WTC11 (cell line): Measurements from ENCODE around the gene EPHA4. TPM values are rescaled to one million over a fixed set of nuclear protein-coding genes. Genes with fewer than 3 reads are reported as not detected.

Experiments used
- ATAC-seq: fragments of 200-7000 bp; cut with Tn5 transposase; 2 replicates; pipeline ENCODE4 v1.10.0; 2021; ENCODE audit warnings: mild to moderate bottlenecking, moderate library complexity
- CTCF ChIA-PET: fragments of 300-600 bp; sonication (Branson Sonifier 250); formaldehyde crosslinking; loops from one replicate; lab custom pipeline; 2021; ENCODE audit warnings: antibody characterized with exemption; lab: Charles Lee
- POLR2A ChIA-PET: fragments of 350-600 bp; sonication (Branson Sonifier 250); formaldehyde crosslinking; loops from one replicate; lab custom pipeline; 2021; ENCODE audit warnings: antibody characterized with exemption; lab: Charles Lee
- DNase-seq: peaks from one replicate; pipeline ENCODE4 v3.0.0; 2021; ENCODE audit warnings: low spot score
- H3K27ac Mint-ChIP-seq: 2 replicates; pipeline ENCODE4 v1.8.0; 2021; ENCODE audit warnings: mixed read lengths
- H3K27me3 Mint-ChIP-seq: 2 replicates; pipeline ENCODE4 v1.8.0; 2021; ENCODE audit warnings: low read depth, mild to moderate bottlenecking, moderate library complexity, mixed read lengths
- H3K36me3 Mint-ChIP-seq: 2 replicates; pipeline ENCODE4 v1.8.0; 2021; ENCODE audit warnings: mixed read lengths
- H3K4me1 Mint-ChIP-seq: 2 replicates; pipeline ENCODE4 v1.8.0; 2022; ENCODE audit warnings: mixed read lengths
- H3K4me3 Mint-ChIP-seq: 2 replicates; pipeline ENCODE4 v1.8.0; 2021; ENCODE audit warnings: mild to moderate bottlenecking, moderate library complexity, mixed read lengths
- H3K9me3 Mint-ChIP-seq: 2 replicates; pipeline ENCODE4 v1.8.0; 2021; ENCODE audit warnings: mixed read lengths
- ATF1 ChIP-seq: sonication (generic); formaldehyde crosslinking; IDR thresholded peaks from 2 replicates; pipeline ENCODE4 v1.8.1; 2023; ENCODE audit warnings: mild to moderate bottlenecking, moderate library complexity, missing genetic modification reagents
- CREM ChIP-seq: sonication (generic); formaldehyde crosslinking; IDR thresholded peaks from 2 replicates; pipeline ENCODE4 v1.8.1; 2022; ENCODE audit warnings: mild to moderate bottlenecking, missing genetic modification reagents, moderate library complexity
- ELF4 ChIP-seq: sonication (generic); formaldehyde crosslinking; IDR thresholded peaks from 2 replicates; pipeline ENCODE4 v1.8.1; 2022; ENCODE audit warnings: low read depth, mild to moderate bottlenecking, moderate library complexity, missing genetic modification reagents
- ESRRA ChIP-seq: sonication (generic); formaldehyde crosslinking; IDR thresholded peaks from 2 replicates; pipeline ENCODE4 v1.8.1; 2022; ENCODE audit warnings: mild to moderate bottlenecking, missing genetic modification reagents, borderline replicate concordance
- ETV6 ChIP-seq: sonication (generic); formaldehyde crosslinking; IDR thresholded peaks from 2 replicates; pipeline ENCODE4 v1.8.1; 2022; ENCODE audit warnings: mild to moderate bottlenecking, missing genetic modification reagents
- IRF2 ChIP-seq: sonication (generic); formaldehyde crosslinking; IDR thresholded peaks from 2 replicates; pipeline ENCODE4 v1.8.0; 2022; ENCODE audit warnings: low read depth, missing genetic modification reagents, borderline replicate concordance
- KAT7 ChIP-seq: sonication (generic); formaldehyde crosslinking; IDR thresholded peaks from 2 replicates; pipeline ENCODE4 v1.8.1; 2023; ENCODE audit warnings: missing genetic modification reagents, mild to moderate bottlenecking, borderline replicate concordance
- NFE2L1 ChIP-seq: sonication (generic); formaldehyde crosslinking; IDR thresholded peaks from 2 replicates; pipeline ENCODE4 v1.8.1; 2023; ENCODE audit warnings: missing genetic modification reagents
- NR1H2 ChIP-seq: sonication (generic); formaldehyde crosslinking; IDR thresholded peaks from 2 replicates; pipeline ENCODE4 v1.9.0; 2021; ENCODE audit warnings: mild to moderate bottlenecking, moderate library complexity, missing genetic modification reagents
- RORB ChIP-seq: fragments of 250-450 bp; sonication (Bioruptor Pico); IDR thresholded peaks from 2 replicates; pipeline ENCODE4 v1.9.0; 2021; ENCODE audit warnings: mild to moderate bottlenecking
- SOX15 ChIP-seq: fragments of 250-450 bp; sonication (Bioruptor Pico); IDR thresholded peaks from 2 replicates; pipeline ENCODE4 v1.9.0; 2021; ENCODE audit warnings: mild to moderate bottlenecking
- SP1 ChIP-seq: sonication (generic); formaldehyde crosslinking; conservative IDR thresholded peaks from 2 replicates; pipeline ENCODE4 v1.8.1; 2022; ENCODE audit warnings: missing genetic modification reagents
- ZNF121 ChIP-seq: sonication (generic); formaldehyde crosslinking; IDR thresholded peaks from 2 replicates; pipeline ENCODE4 v1.8.0; 2023; ENCODE audit warnings: missing genetic modification reagents
- ZNF219 ChIP-seq: sonication (generic); formaldehyde crosslinking; IDR thresholded peaks from 2 replicates; pipeline ENCODE4 v1.8.0; 2023; ENCODE audit warnings: missing genetic modification reagents, mild to moderate bottlenecking, borderline replicate concordance
- ZNF232 ChIP-seq: sonication (generic); formaldehyde crosslinking; IDR thresholded peaks from 2 replicates; pipeline ENCODE4 v1.8.0; 2022; ENCODE audit warnings: mild to moderate bottlenecking, missing genetic modification reagents
- ZNF396 ChIP-seq: fragments of 250-450 bp; sonication (Bioruptor Pico); IDR thresholded peaks from 2 replicates; pipeline ENCODE4 v1.8.0; 2021; ENCODE audit warnings: mild to moderate bottlenecking, moderate library complexity, borderline replicate concordance
- total RNA-seq: library from RNA; stranded (reverse); gene quantifications from 3 replicates; pipeline ENCODE4 v1.2.3, GENCODE V29; 2021
- TF ChIP-seq, protein P1 (sequence below): sonication (generic); formaldehyde crosslinking; IDR thresholded peaks from 2 replicates; pipeline ENCODE4 v1.8.1; 2022; ENCODE audit warnings: mild to moderate bottlenecking, moderate library complexity, missing genetic modification reagents
- TF ChIP-seq, protein P2 (sequence below): sonication (generic); formaldehyde crosslinking; conservative IDR thresholded peaks from 2 replicates; pipeline ENCODE4 v1.8.1; 2023; ENCODE audit warnings: mild to moderate bottlenecking, low read depth, missing genetic modification reagents, moderate library complexity
- TF ChIP-seq, protein P3 (sequence below): fragments of 250-450 bp; sonication (Bioruptor Pico); IDR thresholded peaks from 2 replicates; pipeline ENCODE4 v1.8.0; 2021; ENCODE audit warnings: mild to moderate bottlenecking
- TF ChIP-seq, protein P4 (sequence below): sonication (generic); formaldehyde crosslinking; IDR thresholded peaks from 2 replicates; pipeline ENCODE4 v1.8.1; 2023; ENCODE audit warnings: mild to moderate bottlenecking, moderate library complexity, missing genetic modification reagents
- TF ChIP-seq, protein P5 (sequence below): sonication (generic); formaldehyde crosslinking; IDR thresholded peaks from 2 replicates; pipeline ENCODE4 v1.8.1; 2023; ENCODE audit warnings: mild to moderate bottlenecking, missing genetic modification reagents, moderate library complexity

Gene EPHA4
- total RNA-seq, 1 experiment from 2014 or later = 11.0 TPM

DNA sequence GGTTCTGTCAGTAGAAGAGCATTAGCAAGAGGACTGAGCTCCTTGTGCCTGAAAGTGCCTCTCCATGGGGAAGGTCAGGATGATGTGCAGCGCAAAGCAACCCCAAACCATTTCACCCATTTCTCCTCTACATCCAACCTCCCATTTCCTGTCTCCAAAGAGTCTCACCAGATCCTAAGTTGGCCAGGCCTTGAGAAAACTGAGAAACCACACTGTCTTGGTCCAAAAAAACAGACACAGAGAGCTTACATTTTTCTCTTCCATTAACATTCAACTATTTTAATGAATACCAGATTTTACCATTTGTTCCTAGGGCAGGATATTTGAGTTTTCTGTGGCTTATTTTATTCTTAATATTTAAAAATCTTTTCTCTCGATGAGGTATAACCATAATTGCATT is 195.0 kb downstream of the EPHA4 start:
- CTCF ChIA-PET = no interaction called here
- ATAC-seq = no peak
- H3K9me3 Mint-ChIP-seq = no peaks in the 10 kb centered on the region; the same call in 1 of the 2 replicates
- no peak overlapping the region for H3K27ac Mint-ChIP-seq
- TF ChIP-seq SOX15 (CRISPR knock-in tag) (no peak), ETV6 (no peak), KAT7 (CRISPR knock-in tag) (no peak), ATF1 (CRISPR knock-in tag) (no peak), ZNF232 (CRISPR knock-in tag) (no peak), CREM (no peak), ELF4 (CRISPR knock-in tag) (no peak), SP1 (no peak), ZNF121 (no peak), ZNF219 (CRISPR knock-in tag) (no peak)
- TF ChIP-seq, all 79 proteins: peak for 0
- Mint-ChIP-seq H3K27me3 (no peaks in the 10 kb centered on the region), H3K4me1 (peaks cover 23% of the 10 kb centered on the region), H3K4me3 (no peak overlapping the region), H3K36me3 (no peaks in the 10 kb centered on the region)
- DNase-seq = no peak
- POLR2A ChIA-PET = no interaction called here

DNA sequence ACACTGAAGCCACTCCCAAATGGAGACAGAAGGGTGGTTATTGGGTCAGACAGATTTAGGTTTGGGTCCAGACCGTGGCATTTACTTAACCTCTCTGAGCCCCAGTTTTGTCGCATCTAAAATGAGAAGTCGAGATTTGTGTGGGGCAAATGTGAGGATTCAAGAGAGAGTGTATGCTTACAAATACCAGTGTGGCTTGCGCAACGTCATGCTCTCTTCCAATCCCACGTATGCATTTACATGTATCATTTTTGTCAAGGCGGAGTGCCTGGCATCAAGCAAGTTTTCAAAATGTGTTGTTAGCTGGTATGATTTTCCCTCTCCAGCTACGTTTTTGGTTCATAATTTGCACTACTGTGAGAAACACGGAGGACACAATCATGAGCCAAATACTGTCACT is 197.9 kb downstream of the EPHA4 start:
- H3K27me3 Mint-ChIP-seq = no peaks in the 10 kb centered on the region
- no peaks in the 10 kb centered on the region; the same call in 1 of the 2 replicates for H3K9me3 Mint-ChIP-seq
- no peaks in the 10 kb centered on the region for H3K36me3 Mint-ChIP-seq
- ChIA-PET POLR2A (no interaction called here), CTCF (no interaction called here)
- H3K4me1 Mint-ChIP-seq = peaks cover 29% of the 10 kb centered on the region
- TF ChIP-seq NFE2L1 (CRISPR knock-in tag) (no peak), RORB (CRISPR knock-in tag) (no peak), NR1H2 (CRISPR knock-in tag) (no peak), SOX15 (CRISPR knock-in tag) (no peak), ATF1 (CRISPR knock-in tag) (no peak), IRF2 (CRISPR knock-in tag) (no peak), ZNF396 (CRISPR knock-in tag) (no peak)
- TF ChIP-seq, protein P1, sequence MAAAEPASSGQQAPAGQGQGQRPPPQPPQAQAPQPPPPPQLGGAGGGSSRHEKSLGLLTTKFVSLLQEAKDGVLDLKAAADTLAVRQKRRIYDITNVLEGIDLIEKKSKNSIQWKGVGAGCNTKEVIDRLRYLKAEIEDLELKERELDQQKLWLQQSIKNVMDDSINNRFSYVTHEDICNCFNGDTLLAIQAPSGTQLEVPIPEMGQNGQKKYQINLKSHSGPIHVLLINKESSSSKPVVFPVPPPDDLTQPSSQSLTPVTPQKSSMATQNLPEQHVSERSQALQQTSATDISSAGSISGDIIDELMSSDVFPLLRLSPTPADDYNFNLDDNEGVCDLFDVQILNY (CRISPR knock-in tag) = no peak
- TF ChIP-seq, protein P2, sequence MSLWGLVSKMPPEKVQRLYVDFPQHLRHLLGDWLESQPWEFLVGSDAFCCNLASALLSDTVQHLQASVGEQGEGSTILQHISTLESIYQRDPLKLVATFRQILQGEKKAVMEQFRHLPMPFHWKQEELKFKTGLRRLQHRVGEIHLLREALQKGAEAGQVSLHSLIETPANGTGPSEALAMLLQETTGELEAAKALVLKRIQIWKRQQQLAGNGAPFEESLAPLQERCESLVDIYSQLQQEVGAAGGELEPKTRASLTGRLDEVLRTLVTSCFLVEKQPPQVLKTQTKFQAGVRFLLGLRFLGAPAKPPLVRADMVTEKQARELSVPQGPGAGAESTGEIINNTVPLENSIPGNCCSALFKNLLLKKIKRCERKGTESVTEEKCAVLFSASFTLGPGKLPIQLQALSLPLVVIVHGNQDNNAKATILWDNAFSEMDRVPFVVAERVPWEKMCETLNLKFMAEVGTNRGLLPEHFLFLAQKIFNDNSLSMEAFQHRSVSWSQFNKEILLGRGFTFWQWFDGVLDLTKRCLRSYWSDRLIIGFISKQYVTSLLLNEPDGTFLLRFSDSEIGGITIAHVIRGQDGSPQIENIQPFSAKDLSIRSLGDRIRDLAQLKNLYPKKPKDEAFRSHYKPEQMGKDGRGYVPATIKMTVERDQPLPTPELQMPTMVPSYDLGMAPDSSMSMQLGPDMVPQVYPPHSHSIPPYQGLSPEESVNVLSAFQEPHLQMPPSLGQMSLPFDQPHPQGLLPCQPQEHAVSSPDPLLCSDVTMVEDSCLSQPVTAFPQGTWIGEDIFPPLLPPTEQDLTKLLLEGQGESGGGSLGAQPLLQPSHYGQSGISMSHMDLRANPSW (CRISPR knock-in tag) = no peak
- no peak overlapping the region for H3K27ac Mint-ChIP-seq
- no peak overlapping the region for H3K4me3 Mint-ChIP-seq
- no peak for DNase-seq
- ATAC-seq = no peak

DNA sequence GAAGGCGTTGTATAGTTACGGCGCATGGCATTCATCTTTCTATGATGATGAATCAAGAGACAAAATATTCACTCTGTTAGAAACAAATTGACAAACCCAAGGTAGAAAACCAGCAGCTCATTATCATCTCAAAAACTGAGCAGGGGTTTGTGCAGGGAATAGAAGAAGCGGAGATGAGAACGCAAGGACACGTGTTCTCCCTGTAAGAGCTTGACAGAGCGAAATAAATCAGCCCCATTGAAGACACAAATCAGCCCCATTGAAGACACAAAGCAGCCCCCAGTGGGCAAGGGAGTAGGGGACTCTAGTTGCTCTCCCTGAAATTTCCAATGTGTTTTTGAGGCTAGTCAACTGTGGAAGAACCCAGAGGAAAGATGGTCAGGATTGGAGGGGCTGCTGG is 199.2 kb downstream of the EPHA4 start:
- DNase-seq (no peak), ATAC-seq (peak; percentile 8; the same call in 1 of the 2 replicates)
- ChIA-PET CTCF (interaction anchor here (0.7 to 2.7 kb wide), 14 partner anchors 12 to 913 kb away, joined by 3 to 17 read pairs (median 5); no protein-coding TSS in a partner anchor), POLR2A (no interaction called here)
- Mint-ChIP-seq H3K4me1 (peaks cover 29% of the 10 kb centered on the region), H3K4me3 (peak overlapping the region; percentile 56), H3K27me3 (no peaks in the 10 kb centered on the region), H3K36me3 (no peaks in the 10 kb centered on the region), H3K27ac (peak overlapping the region; percentile 90), H3K9me3 (no peaks in the 10 kb centered on the region; the same call in 1 of the 2 replicates)
- TF ChIP-seq NR1H2 (CRISPR knock-in tag) (no peak), ESRRA (no peak)
- TF ChIP-seq, protein P3, sequence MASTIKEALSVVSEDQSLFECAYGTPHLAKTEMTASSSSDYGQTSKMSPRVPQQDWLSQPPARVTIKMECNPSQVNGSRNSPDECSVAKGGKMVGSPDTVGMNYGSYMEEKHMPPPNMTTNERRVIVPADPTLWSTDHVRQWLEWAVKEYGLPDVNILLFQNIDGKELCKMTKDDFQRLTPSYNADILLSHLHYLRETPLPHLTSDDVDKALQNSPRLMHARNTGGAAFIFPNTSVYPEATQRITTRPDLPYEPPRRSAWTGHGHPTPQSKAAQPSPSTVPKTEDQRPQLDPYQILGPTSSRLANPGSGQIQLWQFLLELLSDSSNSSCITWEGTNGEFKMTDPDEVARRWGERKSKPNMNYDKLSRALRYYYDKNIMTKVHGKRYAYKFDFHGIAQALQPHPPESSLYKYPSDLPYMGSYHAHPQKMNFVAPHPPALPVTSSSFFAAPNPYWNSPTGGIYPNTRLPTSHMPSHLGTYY (CRISPR knock-in tag) = no peak
- TF ChIP-seq, protein P4, sequence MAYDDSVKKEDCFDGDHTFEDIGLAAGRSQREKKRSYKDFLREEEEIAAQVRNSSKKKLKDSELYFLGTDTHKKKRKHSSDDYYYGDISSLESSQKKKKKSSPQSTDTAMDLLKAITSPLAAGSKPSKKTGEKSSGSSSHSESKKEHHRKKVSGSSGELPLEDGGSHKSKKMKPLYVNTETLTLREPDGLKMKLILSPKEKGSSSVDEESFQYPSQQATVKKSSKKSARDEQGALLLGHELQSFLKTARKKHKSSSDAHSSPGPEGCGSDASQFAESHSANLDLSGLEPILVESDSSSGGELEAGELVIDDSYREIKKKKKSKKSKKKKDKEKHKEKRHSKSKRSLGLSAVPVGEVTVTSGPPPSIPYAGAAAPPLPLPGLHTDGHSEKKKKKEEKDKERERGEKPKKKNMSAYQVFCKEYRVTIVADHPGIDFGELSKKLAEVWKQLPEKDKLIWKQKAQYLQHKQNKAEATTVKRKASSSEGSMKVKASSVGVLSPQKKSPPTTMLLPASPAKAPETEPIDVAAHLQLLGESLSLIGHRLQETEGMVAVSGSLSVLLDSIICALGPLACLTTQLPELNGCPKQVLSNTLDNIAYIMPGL (CRISPR knock-in tag) = no peak
- TF ChIP-seq, protein P5, sequence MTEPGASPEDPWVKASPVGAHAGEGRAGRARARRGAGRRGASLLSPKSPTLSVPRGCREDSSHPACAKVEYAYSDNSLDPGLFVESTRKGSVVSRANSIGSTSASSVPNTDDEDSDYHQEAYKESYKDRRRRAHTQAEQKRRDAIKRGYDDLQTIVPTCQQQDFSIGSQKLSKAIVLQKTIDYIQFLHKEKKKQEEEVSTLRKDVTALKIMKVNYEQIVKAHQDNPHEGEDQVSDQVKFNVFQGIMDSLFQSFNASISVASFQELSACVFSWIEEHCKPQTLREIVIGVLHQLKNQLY (CRISPR knock-in tag) = no peak
